ENCODE data around the gene IFIT1B.

DNA sequence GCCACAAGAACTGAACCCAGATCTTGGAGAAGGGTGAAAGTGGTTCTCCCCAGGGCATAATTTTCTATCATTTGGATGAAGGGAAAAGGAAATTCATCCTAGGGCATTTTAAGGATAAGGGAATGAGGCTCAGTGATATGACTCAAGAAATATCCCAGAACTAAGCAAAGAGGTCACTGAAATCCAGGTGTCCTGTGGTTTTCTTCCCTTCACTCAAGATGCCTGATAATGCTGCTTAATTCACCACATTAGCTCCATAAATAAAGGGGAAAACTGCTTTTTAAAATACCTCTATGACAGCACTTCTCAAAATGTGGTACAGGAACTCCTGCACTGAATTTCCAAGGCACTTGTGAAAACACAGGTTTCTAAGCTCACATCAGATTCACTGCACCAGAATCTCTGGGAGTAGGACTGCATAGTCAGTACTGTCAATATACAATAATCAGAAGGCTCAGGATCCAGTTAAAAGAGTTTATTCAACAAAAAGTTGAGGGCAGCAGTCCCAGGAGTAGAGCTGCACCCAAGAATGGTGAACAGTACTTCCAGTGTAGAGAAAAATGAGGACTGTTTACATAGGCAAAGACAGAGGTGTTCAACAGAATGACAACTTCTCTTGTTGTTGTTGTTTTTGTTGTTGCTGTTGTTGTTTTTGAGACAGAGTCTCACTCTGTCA is 47.2 kb upstream of the IFIT1B start:
- TF ChIP-seq, protein P1, sequence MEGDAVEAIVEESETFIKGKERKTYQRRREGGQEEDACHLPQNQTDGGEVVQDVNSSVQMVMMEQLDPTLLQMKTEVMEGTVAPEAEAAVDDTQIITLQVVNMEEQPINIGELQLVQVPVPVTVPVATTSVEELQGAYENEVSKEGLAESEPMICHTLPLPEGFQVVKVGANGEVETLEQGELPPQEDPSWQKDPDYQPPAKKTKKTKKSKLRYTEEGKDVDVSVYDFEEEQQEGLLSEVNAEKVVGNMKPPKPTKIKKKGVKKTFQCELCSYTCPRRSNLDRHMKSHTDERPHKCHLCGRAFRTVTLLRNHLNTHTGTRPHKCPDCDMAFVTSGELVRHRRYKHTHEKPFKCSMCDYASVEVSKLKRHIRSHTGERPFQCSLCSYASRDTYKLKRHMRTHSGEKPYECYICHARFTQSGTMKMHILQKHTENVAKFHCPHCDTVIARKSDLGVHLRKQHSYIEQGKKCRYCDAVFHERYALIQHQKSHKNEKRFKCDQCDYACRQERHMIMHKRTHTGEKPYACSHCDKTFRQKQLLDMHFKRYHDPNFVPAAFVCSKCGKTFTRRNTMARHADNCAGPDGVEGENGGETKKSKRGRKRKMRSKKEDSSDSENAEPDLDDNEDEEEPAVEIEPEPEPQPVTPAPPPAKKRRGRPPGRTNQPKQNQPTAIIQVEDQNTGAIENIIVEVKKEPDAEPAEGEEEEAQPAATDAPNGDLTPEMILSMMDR (IDR thresholded peaks at IDR 0.05; ENCODE audit: low read depth, low read length) = no peak
- TF ChIP-seq EZH2phosphoT487 (IDR thresholded peaks at IDR 0.05; ENCODE audit: low read depth) = no peak
